Suprapubic skin (tissue), 4 donors: ENCODE measurements around the gene NFIB.

Experiments used
- CTCF ChIP-seq, 2 donors: fragments of 200-600 bp in 1 of 2; fragments of 450-650 bp in 1 of 2; sonication (generic) in 1 of 2; IDR thresholded peaks; one replicate each; pipeline ENCODE4 v1.5.1; 2016 to 2019; ENCODE audit warnings: antibody characterized with exemption in 2 of 2, mild to moderate bottlenecking in 1 of 2, moderate library complexity in 1 of 2
- EP300 ChIP-seq: sonication (generic); formaldehyde crosslinking; IDR thresholded peaks from one replicate; pipeline ENCODE4 v1.6.1; 2017; ENCODE audit warnings: antibody characterized with exemption
- POLR2AphosphoS5 ChIP-seq, 3 donors: sonication (generic); formaldehyde crosslinking; IDR thresholded peaks; one replicate each; pipeline ENCODE4 v1.6.1; 2017; ENCODE audit warnings: antibody characterized with exemption in 3 of 3

- TF ChIP-seq POLR2AphosphoS5 (IDR thresholded peaks at IDR 0.05): no peak
- no peak for TF ChIP-seq CTCF (IDR thresholded peaks at IDR 0.05)
- TF ChIP-seq EP300: no peak
Measured at GRCh38 chr9:14256588-14256987, 57.4 kb downstream of the NFIB start.
